Fibroblast of lung (primary cell): ENCODE results near the gene MS4A8.

Source experiments
- EZH2 ChIP-seq: IDR thresholded peaks from 2 replicates; pipeline ENCODE4 v1.5.1; 2012; ENCODE audit warnings: low read length, control low read depth, mild to moderate bottlenecking; ENCODE audit errors: missing control alignments
- TF ChIP-seq, protein P1 (sequence below), 2 donors: IDR thresholded peaks in 1 of 2; conservative IDR thresholded peaks in 1 of 2; 1 replicate in 1 of 2; 2 replicates in 1 of 2; pipeline ENCODE4 v1.5.1; 2011 to 2012; ENCODE audit warnings: low read length in 2 of 2, control low read depth in 1 of 2, inconsistent platforms in 1 of 2, low read depth in 1 of 2, mild to moderate bottlenecking in 1 of 2

DNA sequence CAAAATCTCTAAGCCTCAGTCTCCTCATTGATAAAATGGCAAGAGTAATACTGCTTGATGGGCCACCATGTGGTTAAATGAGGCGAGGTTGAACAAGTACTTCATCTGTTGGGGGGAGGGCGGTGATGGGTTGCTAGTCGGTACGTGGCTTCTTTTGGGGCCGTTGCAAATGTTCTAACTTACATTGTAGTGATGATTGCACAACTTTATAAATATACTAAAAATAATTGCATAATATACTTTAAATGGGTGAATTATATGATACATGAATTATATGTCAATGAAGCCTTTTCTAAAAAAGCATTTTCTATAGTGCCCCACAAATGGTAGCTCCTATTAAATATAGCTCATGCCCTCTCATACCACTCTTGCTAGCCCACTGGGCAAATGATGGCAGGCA, 6.5 kb downstream of the MS4A8 start:
- TF ChIP-seq, protein P1, sequence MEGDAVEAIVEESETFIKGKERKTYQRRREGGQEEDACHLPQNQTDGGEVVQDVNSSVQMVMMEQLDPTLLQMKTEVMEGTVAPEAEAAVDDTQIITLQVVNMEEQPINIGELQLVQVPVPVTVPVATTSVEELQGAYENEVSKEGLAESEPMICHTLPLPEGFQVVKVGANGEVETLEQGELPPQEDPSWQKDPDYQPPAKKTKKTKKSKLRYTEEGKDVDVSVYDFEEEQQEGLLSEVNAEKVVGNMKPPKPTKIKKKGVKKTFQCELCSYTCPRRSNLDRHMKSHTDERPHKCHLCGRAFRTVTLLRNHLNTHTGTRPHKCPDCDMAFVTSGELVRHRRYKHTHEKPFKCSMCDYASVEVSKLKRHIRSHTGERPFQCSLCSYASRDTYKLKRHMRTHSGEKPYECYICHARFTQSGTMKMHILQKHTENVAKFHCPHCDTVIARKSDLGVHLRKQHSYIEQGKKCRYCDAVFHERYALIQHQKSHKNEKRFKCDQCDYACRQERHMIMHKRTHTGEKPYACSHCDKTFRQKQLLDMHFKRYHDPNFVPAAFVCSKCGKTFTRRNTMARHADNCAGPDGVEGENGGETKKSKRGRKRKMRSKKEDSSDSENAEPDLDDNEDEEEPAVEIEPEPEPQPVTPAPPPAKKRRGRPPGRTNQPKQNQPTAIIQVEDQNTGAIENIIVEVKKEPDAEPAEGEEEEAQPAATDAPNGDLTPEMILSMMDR (conservative IDR thresholded peaks at IDR 0.05 in 1 of 2, IDR thresholded peaks at IDR 0.05 in 1 of 2; ENCODE audit: low read depth in 1 of 2, low read length in 2 of 2), result no peak
- no peak for TF ChIP-seq EZH2
